Measurements from ENCODE around the gene ENTPD7. TPM values are rescaled to one million over a fixed set of nuclear protein-coding genes. Genes with fewer than 3 reads are reported as not detected.
A peak's percentile ranks its signal among the peaks of the same experiment; 100 is the strongest.

The ENTPD7 gene
- total and polyA plus RNA-seq, 9 of the 15 experiments (the other 6 are each of a cell fraction or from before 2014, with no cell fraction given) = 1.4 to 13.9 (median 8.5) TPM

DNA sequence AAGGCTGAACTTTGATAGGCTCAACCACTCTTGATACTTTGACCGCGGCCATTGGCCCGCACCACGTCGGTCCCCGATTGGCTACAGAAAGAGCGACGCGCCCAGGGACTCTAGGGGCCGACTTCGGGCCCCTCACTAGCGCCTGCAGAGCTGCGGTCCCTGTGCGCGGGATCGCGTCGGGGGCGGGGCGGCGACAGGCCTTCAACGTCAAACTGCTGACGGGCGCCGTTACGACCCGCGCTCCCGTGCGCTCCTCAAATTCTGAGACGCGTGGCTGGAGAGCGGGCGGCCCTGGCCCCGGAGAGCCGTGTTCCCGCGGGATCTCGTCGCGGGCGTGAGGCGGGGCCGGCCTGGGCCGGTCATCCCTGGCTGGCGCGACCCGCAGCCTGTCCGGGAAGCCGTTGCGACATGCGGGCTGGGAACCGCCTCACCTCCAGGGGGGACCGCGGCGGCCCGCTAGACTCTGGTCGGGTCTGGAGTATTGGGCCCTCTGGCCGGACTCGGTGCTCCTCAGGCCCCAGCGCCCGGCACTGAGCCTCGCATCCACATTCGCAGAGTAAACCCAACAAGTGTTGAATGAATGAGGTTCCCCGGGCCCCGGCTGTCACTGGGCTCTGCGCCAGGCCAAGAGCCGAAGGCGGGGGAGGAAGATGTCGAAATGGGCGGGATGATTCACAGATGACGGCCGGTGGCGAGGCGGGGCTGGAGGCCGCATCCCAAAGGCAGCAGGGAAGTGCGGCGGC lies 38.4 kb upstream of the ENTPD7 start (continued):
- TF ChIP-seq MED1 (CRISPR knock-in tag; IDR thresholded peaks at IDR 0.05; ENCODE audit: borderline replicate concordance) = no peak
- TF ChIP-seq HNRNPH1 (optimal IDR thresholded peaks at IDR 0.05; ENCODE audit: low read depth, low read length) = no peak
- TF ChIP-seq PCBP2 (IDR thresholded peaks at IDR 0.05; ENCODE audit: low read depth, low read length, poor library complexity, severe bottlenecking) = no peak
- no peak for TF ChIP-seq PTRF (tag; IDR thresholded peaks at IDR 0.05)
- no peak for TF ChIP-seq SRSF7 (optimal IDR thresholded peaks at IDR 0.05; ENCODE audit: low read depth, low read length)
- TF ChIP-seq ZNF717 (CRISPR knock-in tag; IDR thresholded peaks at IDR 0.05) = no peak
- TF ChIP-seq, protein P1, sequence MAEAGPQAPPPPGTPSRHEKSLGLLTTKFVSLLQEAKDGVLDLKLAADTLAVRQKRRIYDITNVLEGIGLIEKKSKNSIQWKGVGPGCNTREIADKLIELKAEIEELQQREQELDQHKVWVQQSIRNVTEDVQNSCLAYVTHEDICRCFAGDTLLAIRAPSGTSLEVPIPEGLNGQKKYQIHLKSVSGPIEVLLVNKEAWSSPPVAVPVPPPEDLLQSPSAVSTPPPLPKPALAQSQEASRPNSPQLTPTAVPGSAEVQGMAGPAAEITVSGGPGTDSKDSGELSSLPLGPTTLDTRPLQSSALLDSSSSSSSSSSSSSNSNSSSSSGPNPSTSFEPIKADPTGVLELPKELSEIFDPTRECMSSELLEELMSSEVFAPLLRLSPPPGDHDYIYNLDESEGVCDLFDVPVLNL (CRISPR knock-in tag; IDR thresholded peaks at IDR 0.05; ENCODE audit: low read depth) = no peak
- TF ChIP-seq ZEB2 (IDR thresholded peaks at IDR 0.05) = no peak
- TF ChIP-seq, protein P2, sequence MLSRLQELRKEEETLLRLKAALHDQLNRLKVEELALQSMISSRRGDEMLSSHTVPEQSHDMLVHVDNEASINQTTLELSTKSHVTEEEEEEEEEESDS (CRISPR knock-in tag; IDR thresholded peaks at IDR 0.05) = no peak
- TF ChIP-seq NR2C2 (CRISPR knock-in tag; IDR thresholded peaks at IDR 0.05) = no peak
- peak; percentile 91 for TF ChIP-seq NR2C2 (tag; IDR thresholded peaks at IDR 0.05)
- TF ChIP-seq, protein P3, sequence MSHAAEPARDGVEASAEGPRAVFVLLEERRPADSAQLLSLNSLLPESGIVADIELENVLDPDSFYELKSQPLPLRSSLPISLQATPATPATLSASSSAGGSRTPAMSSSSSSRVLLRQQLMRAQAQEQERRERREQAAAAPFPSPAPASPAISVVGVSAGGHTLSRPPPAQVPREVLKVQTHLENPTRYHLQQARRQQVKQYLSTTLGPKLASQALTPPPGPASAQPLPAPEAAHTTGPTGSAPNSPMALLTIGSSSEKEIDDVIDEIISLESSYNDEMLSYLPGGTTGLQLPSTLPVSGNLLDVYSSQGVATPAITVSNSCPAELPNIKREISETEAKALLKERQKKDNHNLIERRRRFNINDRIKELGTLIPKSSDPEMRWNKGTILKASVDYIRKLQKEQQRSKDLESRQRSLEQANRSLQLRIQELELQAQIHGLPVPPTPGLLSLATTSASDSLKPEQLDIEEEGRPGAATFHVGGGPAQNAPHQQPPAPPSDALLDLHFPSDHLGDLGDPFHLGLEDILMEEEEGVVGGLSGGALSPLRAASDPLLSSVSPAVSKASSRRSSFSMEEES (CRISPR knock-in tag; IDR thresholded peaks at IDR 0.05) = no peak
- TF ChIP-seq, protein P4, sequence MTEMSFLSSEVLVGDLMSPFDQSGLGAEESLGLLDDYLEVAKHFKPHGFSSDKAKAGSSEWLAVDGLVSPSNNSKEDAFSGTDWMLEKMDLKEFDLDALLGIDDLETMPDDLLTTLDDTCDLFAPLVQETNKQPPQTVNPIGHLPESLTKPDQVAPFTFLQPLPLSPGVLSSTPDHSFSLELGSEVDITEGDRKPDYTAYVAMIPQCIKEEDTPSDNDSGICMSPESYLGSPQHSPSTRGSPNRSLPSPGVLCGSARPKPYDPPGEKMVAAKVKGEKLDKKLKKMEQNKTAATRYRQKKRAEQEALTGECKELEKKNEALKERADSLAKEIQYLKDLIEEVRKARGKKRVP (CRISPR knock-in tag; IDR thresholded peaks at IDR 0.05) = no peak
- no peak for TF ChIP-seq RBM34 (IDR thresholded peaks at IDR 0.05; ENCODE audit: borderline replicate concordance, insufficient read depth, low read length)
- TF ChIP-seq, protein P5, sequence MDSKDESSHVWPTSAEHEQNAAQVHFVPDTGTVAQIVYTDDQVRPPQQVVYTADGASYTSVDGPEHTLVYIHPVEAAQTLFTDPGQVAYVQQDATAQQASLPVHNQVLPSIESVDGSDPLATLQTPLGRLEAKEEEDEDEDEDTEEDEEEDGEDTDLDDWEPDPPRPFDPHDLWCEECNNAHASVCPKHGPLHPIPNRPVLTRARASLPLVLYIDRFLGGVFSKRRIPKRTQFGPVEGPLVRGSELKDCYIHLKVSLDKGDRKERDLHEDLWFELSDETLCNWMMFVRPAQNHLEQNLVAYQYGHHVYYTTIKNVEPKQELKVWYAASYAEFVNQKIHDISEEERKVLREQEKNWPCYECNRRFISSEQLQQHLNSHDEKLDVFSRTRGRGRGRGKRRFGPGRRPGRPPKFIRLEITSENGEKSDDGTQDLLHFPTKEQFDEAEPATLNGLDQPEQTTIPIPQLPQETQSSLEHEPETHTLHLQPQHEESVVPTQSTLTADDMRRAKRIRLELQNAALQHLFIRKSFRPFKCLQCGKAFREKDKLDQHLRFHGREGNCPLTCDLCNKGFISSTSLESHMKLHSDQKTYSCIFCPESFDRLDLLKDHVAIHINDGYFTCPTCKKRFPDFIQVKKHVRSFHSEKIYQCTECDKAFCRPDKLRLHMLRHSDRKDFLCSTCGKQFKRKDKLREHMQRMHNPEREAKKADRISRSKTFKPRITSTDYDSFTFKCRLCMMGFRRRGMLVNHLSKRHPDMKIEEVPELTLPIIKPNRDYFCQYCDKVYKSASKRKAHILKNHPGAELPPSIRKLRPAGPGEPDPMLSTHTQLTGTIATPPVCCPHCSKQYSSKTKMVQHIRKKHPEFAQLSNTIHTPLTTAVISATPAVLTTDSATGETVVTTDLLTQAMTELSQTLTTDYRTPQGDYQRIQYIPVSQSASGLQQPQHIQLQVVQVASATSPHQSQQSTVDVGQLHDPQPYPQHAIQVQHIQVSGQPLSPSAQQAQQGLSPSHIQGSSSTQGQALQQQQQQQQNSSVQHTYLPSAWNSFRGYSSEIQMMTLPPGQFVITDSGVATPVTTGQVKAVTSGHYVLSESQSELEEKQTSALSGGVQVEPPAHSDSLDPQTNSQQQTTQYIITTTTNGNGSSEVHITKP (IDR thresholded peaks at IDR 0.05; ENCODE audit: partially characterized antibody) = no peak
- TF ChIP-seq DPF2 (IDR thresholded peaks at IDR 0.05) = 0 out of 2 replicates have a peak, but pooled peaks have one; percentile 59
- no peak for TF ChIP-seq STAT5B (CRISPR knock-in tag; IDR thresholded peaks at IDR 0.05)
- no peak for TF ChIP-seq DDX20 (tag; IDR thresholded peaks at IDR 0.05; ENCODE audit: low read depth)
- TF ChIP-seq MCM7 (IDR thresholded peaks at IDR 0.05) = no peak
